GM12875 (cell line): ENCODE results near the gene LRIT2.

Source experiments
- H3K4me3 ChIP-seq: one replicate; pipeline ENCODE4 v1.5.1; 2011; ENCODE audit warnings: low read depth, low read length, control low read depth
- TF ChIP-seq, protein P1 (sequence below): IDR thresholded peaks from 2 replicates; pipeline ENCODE4 v1.5.1; 2011; ENCODE audit warnings: low read depth, mild to moderate bottlenecking, control low read depth, inconsistent platforms, low read length, moderate library complexity, borderline replicate concordance; ENCODE audit not compliant: insufficient read depth

The LRIT2 gene

DNA sequence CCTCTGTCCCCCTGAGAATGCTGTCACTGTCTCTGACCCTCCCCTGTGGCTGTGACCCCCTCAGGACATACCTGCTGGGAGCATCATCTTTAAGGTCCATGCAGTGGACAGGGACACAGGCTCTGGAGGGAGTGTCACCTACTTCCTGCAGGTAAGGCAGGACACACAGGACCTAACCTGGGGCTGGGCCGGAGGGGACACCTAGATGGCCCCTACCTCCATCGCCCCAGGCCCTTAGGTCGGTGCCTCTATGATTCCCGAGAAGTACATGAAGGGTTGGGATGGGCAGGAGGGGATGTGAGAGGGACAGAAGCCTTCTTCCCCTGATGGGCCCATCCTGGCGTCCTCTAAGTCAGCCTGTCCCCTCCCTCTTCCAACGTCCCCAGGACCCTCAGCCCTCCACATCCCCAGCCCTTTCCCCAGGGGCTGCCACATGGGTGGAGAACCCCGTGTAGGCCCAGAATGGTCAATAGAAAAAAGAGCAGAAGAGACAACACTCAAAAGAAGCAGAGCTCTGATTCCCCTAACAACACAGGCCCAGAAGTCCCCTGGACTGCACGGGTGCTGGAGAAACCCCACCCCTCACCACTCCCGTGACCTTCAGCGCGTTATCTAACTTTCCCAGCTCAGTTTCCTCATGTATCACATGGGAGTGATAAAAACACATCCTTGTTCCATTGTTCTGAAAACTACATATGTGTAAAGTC lies 24.7 kb downstream of the LRIT2 start:
- no peak overlapping the region for H3K4me3 ChIP-seq
- TF ChIP-seq, protein P1, sequence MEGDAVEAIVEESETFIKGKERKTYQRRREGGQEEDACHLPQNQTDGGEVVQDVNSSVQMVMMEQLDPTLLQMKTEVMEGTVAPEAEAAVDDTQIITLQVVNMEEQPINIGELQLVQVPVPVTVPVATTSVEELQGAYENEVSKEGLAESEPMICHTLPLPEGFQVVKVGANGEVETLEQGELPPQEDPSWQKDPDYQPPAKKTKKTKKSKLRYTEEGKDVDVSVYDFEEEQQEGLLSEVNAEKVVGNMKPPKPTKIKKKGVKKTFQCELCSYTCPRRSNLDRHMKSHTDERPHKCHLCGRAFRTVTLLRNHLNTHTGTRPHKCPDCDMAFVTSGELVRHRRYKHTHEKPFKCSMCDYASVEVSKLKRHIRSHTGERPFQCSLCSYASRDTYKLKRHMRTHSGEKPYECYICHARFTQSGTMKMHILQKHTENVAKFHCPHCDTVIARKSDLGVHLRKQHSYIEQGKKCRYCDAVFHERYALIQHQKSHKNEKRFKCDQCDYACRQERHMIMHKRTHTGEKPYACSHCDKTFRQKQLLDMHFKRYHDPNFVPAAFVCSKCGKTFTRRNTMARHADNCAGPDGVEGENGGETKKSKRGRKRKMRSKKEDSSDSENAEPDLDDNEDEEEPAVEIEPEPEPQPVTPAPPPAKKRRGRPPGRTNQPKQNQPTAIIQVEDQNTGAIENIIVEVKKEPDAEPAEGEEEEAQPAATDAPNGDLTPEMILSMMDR: no peak

DNA sequence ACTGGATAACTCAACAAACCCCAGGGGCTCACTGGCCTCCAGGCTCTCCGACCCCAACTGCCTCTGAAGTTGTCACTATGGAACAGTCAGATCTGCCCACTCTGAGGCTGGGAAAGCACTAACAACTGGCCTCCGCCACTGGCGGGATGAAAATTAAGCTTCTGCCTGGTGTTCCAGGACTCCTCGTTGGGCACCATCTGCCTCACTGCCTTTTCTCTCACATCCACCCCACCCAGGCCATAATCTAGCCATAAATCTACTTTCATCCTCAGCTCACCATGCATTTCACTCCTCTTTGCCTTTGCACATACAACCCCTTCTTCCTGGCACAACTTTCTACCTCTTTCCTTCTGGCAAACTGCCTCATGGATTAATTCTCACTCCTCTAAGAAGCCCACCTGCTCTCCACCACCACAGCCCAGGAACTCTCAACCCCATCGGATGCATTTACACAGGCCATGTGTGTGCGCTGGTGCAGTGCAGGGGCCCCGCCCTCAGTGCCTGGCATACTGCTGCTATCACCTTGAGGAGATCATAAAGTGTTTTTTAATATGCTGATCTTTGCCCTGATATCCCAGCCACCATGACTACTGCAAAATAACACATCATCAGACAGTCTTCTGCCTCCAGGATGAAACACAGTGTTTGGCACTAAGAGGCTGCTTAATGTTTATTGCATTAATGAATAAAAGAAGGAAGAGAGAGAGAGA lies 27.0 kb downstream of the LRIT2 start:
- TF ChIP-seq, protein P1: no peak
- no peak overlapping the region for H3K4me3 ChIP-seq

DNA sequence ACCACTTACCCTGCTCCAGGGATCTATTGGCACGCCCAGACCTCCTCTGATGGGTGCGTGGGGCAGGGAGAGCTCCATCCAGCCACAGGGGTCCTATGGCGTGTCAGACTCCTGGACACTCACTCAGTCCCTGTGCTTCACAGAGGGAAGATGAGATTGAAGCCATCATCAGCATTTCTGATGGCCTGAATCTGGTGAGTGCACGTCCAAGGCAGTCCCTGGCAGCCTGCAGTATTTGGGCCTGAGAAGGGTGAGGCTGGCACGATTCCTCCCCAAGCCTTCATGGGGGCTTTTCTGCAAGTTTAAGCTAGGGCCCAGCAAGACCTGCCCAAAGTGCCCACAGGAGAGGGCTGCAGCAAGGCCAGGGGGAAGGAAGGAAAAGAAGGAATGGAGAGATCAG lies 27.7 kb downstream of the LRIT2 start:
- TF ChIP-seq, protein P1: no peak
- H3K4me3 ChIP-seq: no peak overlapping the region

DNA sequence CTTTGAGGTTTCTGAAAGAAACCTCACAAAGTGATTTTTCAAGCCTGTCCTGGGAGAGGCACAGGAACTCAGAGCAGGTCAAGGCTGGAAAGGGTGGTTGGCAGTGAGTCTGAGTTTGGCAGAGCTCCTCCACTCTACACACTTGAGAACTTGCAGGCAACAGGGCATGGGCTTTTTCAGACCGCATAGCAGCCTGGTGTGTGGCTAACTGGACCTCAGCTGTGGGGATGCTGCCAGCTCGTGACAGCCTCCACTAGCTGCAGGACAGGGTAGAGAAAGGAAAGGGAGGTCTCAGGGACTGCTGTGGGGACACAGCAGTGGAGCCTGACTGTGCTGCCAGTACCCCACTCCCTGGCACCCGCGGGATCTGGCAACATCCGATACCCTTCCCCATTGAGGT lies 28.4 kb downstream of the LRIT2 start:
- H3K4me3 ChIP-seq: no peak overlapping the region
- TF ChIP-seq, protein P1: no peak

DNA sequence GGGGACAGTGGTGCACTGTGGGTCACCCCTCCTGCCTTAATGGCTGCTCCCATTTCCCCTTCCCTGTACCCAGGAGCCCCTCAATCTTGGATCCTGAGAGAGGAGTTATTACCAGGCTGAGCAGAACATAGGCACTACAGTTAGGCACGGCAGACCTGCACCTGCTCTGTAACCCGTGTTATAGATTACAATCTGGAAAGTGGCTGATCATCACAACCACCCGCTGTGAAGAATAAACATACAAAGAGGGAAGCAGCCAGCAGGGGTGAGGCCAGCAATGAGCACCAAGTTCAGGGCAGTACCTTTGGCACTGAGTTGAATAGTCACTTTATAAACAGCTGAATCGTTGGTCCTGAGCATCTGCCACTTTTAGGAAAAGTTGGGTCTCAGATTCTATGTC lies 29.3 kb downstream of the LRIT2 start:
- TF ChIP-seq, protein P1: no peak
- H3K4me3 ChIP-seq: no peak overlapping the region

DNA sequence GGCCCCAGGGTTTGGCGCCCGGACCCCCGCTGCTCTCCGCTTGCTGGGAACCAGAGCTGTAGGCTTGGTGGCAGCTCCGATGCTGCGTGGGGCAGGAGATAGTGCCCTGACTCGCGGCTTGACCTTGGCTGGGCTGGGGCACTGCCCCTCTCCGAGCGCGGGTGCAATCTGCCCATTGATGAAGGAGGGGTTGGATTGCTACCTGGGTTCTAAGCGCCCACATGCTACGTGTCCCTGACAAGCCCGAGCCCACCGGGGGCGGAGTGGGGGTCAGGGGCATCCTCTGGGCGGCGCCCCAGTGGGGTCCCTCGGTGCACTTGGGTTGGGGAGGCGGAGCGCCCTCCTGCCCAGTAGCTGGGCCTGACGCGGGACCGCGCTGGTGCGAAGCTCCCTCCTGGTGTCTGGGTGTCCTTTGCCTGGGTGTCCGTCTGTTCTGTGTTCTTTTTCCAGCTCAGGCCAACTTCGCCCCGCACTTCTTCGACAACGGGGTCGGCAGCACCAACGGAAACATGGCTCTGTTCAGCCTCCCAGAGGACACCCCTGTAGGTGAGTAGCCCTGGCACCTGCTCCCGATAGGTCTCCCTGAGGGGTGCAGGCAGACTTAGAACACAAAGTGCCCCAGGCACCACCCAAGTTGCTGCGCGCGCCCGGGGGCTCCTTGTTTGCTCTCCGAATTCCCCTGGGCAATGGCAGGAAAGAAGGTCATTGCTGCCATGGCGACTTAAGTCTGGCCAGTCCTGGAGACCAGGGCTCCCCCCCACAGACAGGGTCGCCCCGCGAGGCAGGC lies 30.1 kb downstream of the LRIT2 start:
- H3K4me3 ChIP-seq: no peak overlapping the region
- TF ChIP-seq, protein P1: no peak
